NT2/D1 (cell line): ENCODE data around the gene SMTN.
"Not testable (repeated sequence)": the region's sequence is repeated elsewhere in the genome, so short reads cannot be mapped to it uniquely, and the experiment has no call there.

Experiments used
- DNase-seq: peaks from one replicate; pipeline ENCODE4 v3.0.0-alpha.2; 2011; ENCODE audit warnings: low read depth, low spot score
- H3K27me3 ChIP-seq: 2 replicates; pipeline ENCODE4 v1.6.0; 2011; ENCODE audit warnings: mild to moderate bottlenecking; ENCODE audit not compliant: insufficient read length, insufficient read depth
- H3K36me3 ChIP-seq: 2 replicates; pipeline ENCODE4 v1.6.1; 2011; ENCODE audit warnings: mild to moderate bottlenecking, low read length, mixed read lengths; ENCODE audit not compliant: insufficient read depth, insufficient read length
- H3K4me1 ChIP-seq: 2 replicates; pipeline ENCODE4 v1.5.1; 2011; ENCODE audit not compliant: insufficient read depth, insufficient read length
- H3K4me3 ChIP-seq: 2 replicates; pipeline ENCODE4 v1.5.1; 2011; ENCODE audit warnings: low read depth; ENCODE audit not compliant: insufficient read length
- H3K9ac ChIP-seq: 2 replicates; pipeline ENCODE4 v1.6.0; 2011; ENCODE audit warnings: low read depth; ENCODE audit not compliant: insufficient read length
- H3K9me3 ChIP-seq: 2 replicates; pipeline ENCODE4 v1.5.1; 2011; ENCODE audit warnings: mild to moderate bottlenecking, low read length; ENCODE audit not compliant: insufficient read depth
- SUZ12 ChIP-seq: IDR thresholded peaks from 2 replicates; pipeline ENCODE4 v1.6.1; 2011; ENCODE audit not compliant: insufficient read length, insufficient read depth; ENCODE audit errors: extremely low read depth
- YY1 ChIP-seq: IDR thresholded peaks from 2 replicates; pipeline ENCODE4 v1.6.1; 2011; ENCODE audit not compliant: insufficient read length, insufficient read depth
- ZNF274 ChIP-seq: IDR thresholded peaks from 2 replicates; pipeline ENCODE4 v1.6.1; 2011; ENCODE audit warnings: mild to moderate bottlenecking, low read depth, low read length

SMTN gene

GRCh38 chr22:31062566-31063230 is 18.4 kb upstream of the SMTN start:
- no peaks in the 10 kb centered on the region for H3K36me3 ChIP-seq
- H3K9ac ChIP-seq: peak overlapping the region; percentile 3
- H3K9me3 ChIP-seq: no peaks in the 10 kb centered on the region
- H3K4me3 ChIP-seq: no peak overlapping the region
- TF ChIP-seq SUZ12 (no peak), YY1 (no peak), ZNF274 (no peak)
- DNase-seq: no peak
- H3K4me1 ChIP-seq: no peaks in the 10 kb centered on the region
- no peaks in the 10 kb centered on the region for H3K27me3 ChIP-seq

- DNase-seq: no peak
- H3K4me1 ChIP-seq: no peaks in the 10 kb centered on the region
- no peaks in the 10 kb centered on the region for H3K36me3 ChIP-seq
- H3K9me3 ChIP-seq: no peaks in the 10 kb centered on the region
- H3K27me3 ChIP-seq: no peaks in the 10 kb centered on the region
- no peak overlapping the region for H3K9ac ChIP-seq
- TF ChIP-seq YY1: no peak
- no peak for TF ChIP-seq ZNF274
- TF ChIP-seq SUZ12: no peak
- H3K4me3 ChIP-seq: no peak overlapping the region
These were observed 16.7 kb upstream of the SMTN start for GRCh38 chr22:31064369-31064768.

- Histone ChIP-seq H3K9ac (no peak overlapping the region), H3K4me3 (no peak overlapping the region), H3K27me3 (no peaks in the 10 kb centered on the region), H3K36me3 (no peaks in the 10 kb centered on the region), H3K9me3 (no peaks in the 10 kb centered on the region), H3K4me1 (no peaks in the 10 kb centered on the region)
- TF ChIP-seq ZNF274 (no peak), YY1 (no peak), SUZ12 (no peak)
- no peak for DNase-seq
These were observed 12.1 kb upstream of the SMTN start for GRCh38 chr22:31068970-31069369.

- DNase-seq, H3K9ac ChIP-seq, H3K4me1 ChIP-seq, H3K27me3 ChIP-seq, H3K9me3 ChIP-seq, H3K36me3 ChIP-seq, H3K4me3 ChIP-seq: not testable (repeated sequence)
These were observed 11.3 kb upstream of the SMTN start for GRCh38 chr22:31069691-31070314.

GRCh38 chr22:31073125-31073524 is 8.0 kb upstream of the SMTN start:
- not testable (repeated sequence) for H3K9me3 ChIP-seq, H3K36me3 ChIP-seq, H3K27me3 ChIP-seq, DNase-seq, H3K9ac ChIP-seq, H3K4me3 ChIP-seq, H3K4me1 ChIP-seq

- H3K9me3 ChIP-seq, H3K27me3 ChIP-seq, H3K9ac ChIP-seq, DNase-seq, H3K4me1 ChIP-seq, H3K4me3 ChIP-seq, H3K36me3 ChIP-seq: not testable (repeated sequence)
These were observed 7.5 kb upstream of the SMTN start for GRCh38 chr22:31073545-31074145.

GRCh38 chr22:31075961-31076360 is 5.2 kb upstream of the SMTN start:
- no peak overlapping the region for H3K9ac ChIP-seq
- no peaks in the 10 kb centered on the region for H3K9me3 ChIP-seq
- no peaks in the 10 kb centered on the region for H3K36me3 ChIP-seq
- H3K27me3 ChIP-seq: no peaks in the 10 kb centered on the region
- no peaks in the 10 kb centered on the region for H3K4me1 ChIP-seq
- H3K4me3 ChIP-seq: no peak overlapping the region
- no peak for DNase-seq
- TF ChIP-seq YY1: no peak
- TF ChIP-seq ZNF274: no peak
- TF ChIP-seq SUZ12: no peak
